Small intestine (tissue), 7 donors: ENCODE data around the gene RBMXL3. TPM values are rescaled to one million over a fixed set of nuclear protein-coding genes. Genes with fewer than 3 reads are reported as not detected.
"Not testable (repeated sequence)": the region's sequence is repeated elsewhere in the genome, so short reads cannot be mapped to it uniquely, and the experiment has no call there.

Experiments
- DNase-seq, 2 donors: peaks; one replicate each; pipeline versions ENCODE4 v3.0.0 to v3.0.0-alpha.2; 2013
- FAIRE-seq: peaks from 2 replicates; lab custom pipeline; 2012; peaks lifted over from hg19 to GRCh38; lab: Jason Lieb, UNC
- H3K27ac ChIP-seq, 3 donors: one replicate each; pipeline ENCODE4 v1.5.1; 2013; ENCODE audit warnings: low read length in 2 of 3, mild to moderate bottlenecking in 2 of 3, control low read depth in 1 of 3, inconsistent platforms in 1 of 3, low read depth in 1 of 3, moderate library complexity in 1 of 3
- H3K27me3 ChIP-seq, 3 donors: one replicate each; pipeline ENCODE4 v1.6.1; 2013; ENCODE audit warnings: low read length in 3 of 3, inconsistent platforms in 1 of 3; ENCODE audit not compliant: control insufficient read depth in 3 of 3, insufficient read depth in 3 of 3
- H3K36me3 ChIP-seq, 3 donors: one replicate each; pipeline ENCODE4 v1.6.1; 2013; ENCODE audit warnings: low read length in 3 of 3, inconsistent platforms in 1 of 3, low read depth in 1 of 3, mild to moderate bottlenecking in 1 of 3, moderate library complexity in 1 of 3; ENCODE audit not compliant: control insufficient read depth in 3 of 3, insufficient read depth in 2 of 3
- H3K4me1 ChIP-seq, 3 donors: one replicate each; pipeline ENCODE4 v1.6.1; 2013; ENCODE audit warnings: low read length in 2 of 3, inconsistent platforms in 1 of 3, low read depth in 1 of 3, mild to moderate bottlenecking in 1 of 3, moderate library complexity in 1 of 3; ENCODE audit not compliant: control insufficient read depth in 3 of 3, insufficient read depth in 2 of 3
- H3K4me3 ChIP-seq, 3 donors: one replicate each; pipeline ENCODE4 v1.5.1; 2013; ENCODE audit warnings: low read length in 3 of 3, control low read depth in 1 of 3, inconsistent platforms in 1 of 3, low read depth in 1 of 3, mild to moderate bottlenecking in 1 of 3, moderate library complexity in 1 of 3
- H3K9me3 ChIP-seq, 2 donors: one replicate each; pipeline ENCODE4 v1.6.1; 2013; ENCODE audit warnings: low read depth in 1 of 2, low read length in 1 of 2; ENCODE audit not compliant: control insufficient read depth in 2 of 2, insufficient read depth in 1 of 2
- WGBS, 3 donors: extraction: QIAGEN DNeasy Blood & Tissue Kit; methylation state at CpG; one replicate each; pipeline ENCODE4 v1.1.7; 2013; 5-methylcytosine and 5-hydroxymethylcytosine counted together
- polyA plus RNA-seq, 4 donors: library from polyadenylated mRNA; stranded (reverse) in 3 of 4; unstranded in 1 of 4; fragments of 200-250 nt in 3 of 4; fragments of 120-200 nt in 1 of 4; gene quantifications; one replicate each; pipeline versions ENCODE4 v1.2.1 to v1.2.3, GENCODE V29; 2013
- donor health status: healthy with polysubstance abuse.
- donor health status: control.
- donor health status: control.
- donor health status: Bipolar disorder and iron deficiency.
- donor health status: healthy.

RBMXL3 gene
- polyA plus RNA-seq, 4 donors: not detected

DNA sequence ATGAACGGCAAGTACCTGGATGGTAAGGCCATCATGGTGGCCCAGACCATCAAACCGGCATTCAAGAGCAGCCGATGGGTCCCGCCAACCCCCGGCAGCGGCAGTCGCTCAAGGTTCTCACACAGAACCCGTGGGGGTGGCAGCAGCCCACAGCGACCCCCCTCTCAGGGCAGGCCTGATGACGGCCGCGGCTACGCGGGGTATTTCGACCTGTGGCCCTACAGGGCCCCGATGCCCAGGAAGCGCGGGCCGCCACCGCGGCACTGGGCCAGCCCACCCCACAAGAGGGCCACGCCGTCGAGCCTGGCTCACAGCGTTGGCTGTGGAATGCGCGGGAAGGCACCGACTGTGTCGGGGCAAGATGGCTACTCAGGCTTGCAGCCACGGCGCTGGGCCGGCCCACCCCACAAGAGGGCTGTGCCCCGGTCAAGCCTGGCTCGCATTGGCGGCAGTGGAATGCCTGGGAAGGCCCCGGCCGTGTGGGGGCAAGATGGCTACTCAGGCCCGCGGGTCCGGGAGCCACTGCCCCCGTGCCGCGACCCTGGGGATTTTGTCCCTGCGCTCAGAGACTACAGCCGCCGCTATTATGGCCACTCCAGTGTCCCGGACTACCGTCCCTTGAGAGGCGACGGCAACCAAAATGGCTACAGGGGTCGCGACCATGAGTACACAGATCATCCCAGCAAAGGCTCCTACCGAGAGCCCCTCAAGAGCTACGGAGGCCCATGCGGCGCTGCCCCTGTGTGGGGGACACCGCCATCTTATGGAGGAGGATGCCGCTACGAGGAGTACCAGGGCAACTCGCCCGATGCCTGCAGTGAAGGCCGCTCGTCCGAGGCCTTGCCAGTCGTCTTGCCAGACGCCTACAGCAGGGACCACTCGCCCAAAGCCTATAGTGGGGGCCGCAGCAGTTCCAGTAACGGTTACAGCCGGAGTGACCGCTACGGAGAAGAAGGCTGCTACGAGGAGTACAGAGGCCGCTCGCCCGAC is 731 bp downstream of the RBMXL3 start:
- no peak overlapping the region for H3K27ac ChIP-seq
- no peak for DNase-seq
- no peaks in the 10 kb centered on the region for H3K4me1 ChIP-seq
- H3K27me3 ChIP-seq: no peaks in the 10 kb centered on the region
- H3K36me3 ChIP-seq: no peaks in the 10 kb centered on the region
- WGBS, 3 donors: 95 to 97% (median 96%) methylated on average over 48 to 76 of the region's 76 CpGs
- no peak overlapping the region for H3K4me3 ChIP-seq
- H3K9me3 ChIP-seq: peaks cover 0 to 22% of the 10 kb centered on the region in 2 donors
- no peak for FAIRE-seq

DNA sequence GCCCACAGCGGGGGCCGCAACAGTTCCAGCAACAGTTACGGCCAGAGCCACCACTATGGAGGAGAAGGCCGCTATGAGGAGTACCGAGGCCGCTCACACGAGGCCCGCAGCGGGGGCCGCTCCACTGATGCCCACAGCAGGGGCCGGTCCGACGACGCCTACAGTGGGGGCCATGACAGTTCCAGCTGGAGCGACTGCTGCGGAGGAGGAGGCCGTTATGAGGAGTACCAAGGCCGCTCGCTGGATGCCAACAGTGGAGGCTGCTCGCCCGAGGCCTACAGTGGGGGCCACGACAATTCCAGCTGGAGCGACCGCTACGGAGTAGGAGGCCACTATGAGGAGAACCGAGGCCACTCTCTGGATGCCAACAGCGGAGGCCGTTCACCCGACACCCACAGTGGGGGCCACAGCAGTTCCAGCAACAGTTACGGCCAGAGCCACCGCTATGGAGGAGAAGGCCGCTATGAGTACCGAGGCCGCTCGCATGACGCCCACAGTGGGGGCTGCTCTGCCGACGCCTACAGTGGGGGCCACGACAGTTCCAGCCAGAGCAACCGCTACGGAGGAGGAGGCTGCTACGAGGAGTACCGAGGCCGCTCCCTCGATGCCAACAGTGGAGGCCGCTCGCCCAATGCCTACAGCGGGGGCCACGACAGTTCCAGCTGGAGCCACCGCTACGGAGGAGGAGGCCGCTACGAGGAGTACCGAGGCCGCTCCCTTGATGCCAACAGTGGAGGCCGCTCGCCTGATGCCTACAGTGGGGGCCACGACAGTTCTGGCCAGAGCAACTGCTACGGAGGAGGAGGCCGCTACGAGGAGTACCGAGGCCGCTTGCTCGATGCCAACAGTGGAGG is 1.7 kb downstream of the RBMXL3 start:
- WGBS, 3 donors: 93 to 96% (median 95%) methylated on average over 45 to 64 of the region's 64 CpGs
- Histone ChIP-seq H3K36me3 (no peaks in the 10 kb centered on the region), H3K9me3 (peaks cover 0 to 22% of the 10 kb centered on the region in 2 donors), H3K4me1 (no peaks in the 10 kb centered on the region), H3K27ac (no peak overlapping the region), H3K27me3 (no peaks in the 10 kb centered on the region), H3K4me3 (no peak overlapping the region)
- no peak for FAIRE-seq
- no peak for DNase-seq

DNA sequence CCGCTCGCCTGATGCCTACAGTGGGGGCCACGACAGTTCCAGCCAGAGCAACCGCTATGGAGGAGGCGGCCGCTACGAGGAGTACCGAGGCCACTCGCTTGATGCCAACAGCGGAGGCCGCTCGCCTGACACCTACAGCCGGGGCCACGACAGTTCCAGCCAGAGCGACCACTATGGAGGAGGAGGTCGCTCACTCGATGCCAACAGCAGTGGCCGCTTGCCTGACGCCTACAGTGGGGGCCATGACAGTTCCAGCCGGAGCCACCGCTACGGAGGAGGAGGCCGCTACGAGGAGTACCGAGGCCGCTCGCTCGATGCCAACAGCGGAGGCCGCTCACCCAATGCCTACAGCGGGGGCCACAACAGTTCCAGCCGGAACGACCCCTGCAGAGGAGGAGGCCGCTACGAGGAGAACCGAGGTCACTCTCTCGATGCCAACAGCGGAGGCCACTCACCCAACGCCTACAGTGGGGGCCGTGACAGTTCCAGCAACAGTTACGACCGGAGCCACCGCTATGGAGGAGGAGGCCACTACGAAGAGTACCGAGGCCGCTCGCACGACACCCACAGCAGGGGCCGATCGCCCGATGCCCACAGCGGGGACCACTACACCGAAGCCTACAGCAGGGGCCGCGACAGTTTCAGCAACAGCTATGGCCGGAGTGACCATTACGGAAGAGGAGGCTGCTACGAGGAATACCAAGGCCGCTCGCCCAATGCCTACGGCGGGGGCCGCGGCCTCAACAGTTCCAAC is 2.5 kb downstream of the RBMXL3 start:
- H3K36me3 ChIP-seq: no peaks in the 10 kb centered on the region
- H3K4me3 ChIP-seq: no peak overlapping the region
- FAIRE-seq: no peak
- WGBS, 3 donors: 94 to 96% (median 96%) methylated on average over 48 to 64 of the region's 64 CpGs
- DNase-seq: no peak
- no peaks in the 10 kb centered on the region for H3K27me3 ChIP-seq
- peaks cover 0 to 22% of the 10 kb centered on the region in 2 donors for H3K9me3 ChIP-seq
- H3K4me1 ChIP-seq: no peaks in the 10 kb centered on the region
- H3K27ac ChIP-seq: no peak overlapping the region

DNA sequence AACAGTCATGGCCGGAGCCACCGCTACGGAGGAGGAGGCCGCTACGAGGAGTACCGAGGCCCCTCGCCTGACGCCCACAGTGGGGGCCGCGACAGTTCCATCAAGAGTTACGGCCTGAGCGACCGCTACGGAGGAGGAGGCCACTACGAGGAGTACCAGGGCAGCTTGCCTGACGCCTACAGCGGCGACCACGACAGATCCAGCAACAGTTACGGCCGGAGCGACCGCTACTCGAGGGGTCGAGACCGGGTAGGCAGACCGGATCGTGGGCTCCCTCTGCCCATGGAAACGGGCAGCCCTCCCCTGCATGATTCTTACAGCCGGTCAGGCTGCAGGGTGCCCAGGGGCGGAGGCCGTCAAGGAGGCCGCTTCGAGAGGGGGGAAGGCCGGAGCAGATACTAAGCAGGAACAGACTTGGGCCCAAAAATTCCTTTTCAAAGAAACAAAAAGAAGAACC is 3.1 kb downstream of the RBMXL3 start:
- no peaks in the 10 kb centered on the region for H3K36me3 ChIP-seq
- no peak overlapping the region for H3K27ac ChIP-seq
- H3K9me3 ChIP-seq: peaks cover 0 to 22% of the 10 kb centered on the region in 2 donors
- WGBS, 3 donors: 92 to 95% (median 94%) methylated on average over 26 to 35 of the region's 35 CpGs
- H3K27me3 ChIP-seq: no peaks in the 10 kb centered on the region
- H3K4me1 ChIP-seq: no peaks in the 10 kb centered on the region
- FAIRE-seq (no peak), DNase-seq (no peak)
- H3K4me3 ChIP-seq: no peak overlapping the region

DNA sequence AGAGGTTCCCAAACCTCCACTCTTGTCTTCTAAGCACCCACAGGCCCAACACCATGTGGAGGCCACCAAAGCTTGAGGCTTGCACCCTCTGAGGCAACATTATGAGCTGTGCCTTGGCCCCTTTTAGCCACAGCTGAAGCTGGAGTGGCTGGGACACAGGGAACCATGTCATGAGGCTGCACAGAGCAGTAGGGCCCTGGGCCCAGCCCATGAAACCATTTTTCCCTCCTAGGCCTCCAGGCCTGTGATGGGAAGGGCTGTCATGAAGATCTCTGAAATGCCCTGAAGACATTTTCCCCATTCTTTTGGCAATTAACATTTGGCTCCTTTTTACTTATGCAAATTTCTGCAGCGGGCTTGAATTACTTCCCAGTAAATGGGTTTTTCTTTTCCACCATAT is 14.8 kb downstream of the RBMXL3 start:
- FAIRE-seq (no peak), DNase-seq (no peak)
- H3K9me3 ChIP-seq: peaks cover 0 to 9% of the 10 kb centered on the region in 2 donors
- H3K27ac ChIP-seq: no peak overlapping the region
- no peaks in the 10 kb centered on the region for H3K27me3 ChIP-seq
- H3K4me1 ChIP-seq: no peaks in the 10 kb centered on the region
- no peaks in the 10 kb centered on the region for H3K36me3 ChIP-seq
- 67 to 87% (median 69%) methylated on average over 1 of the region's 1 CpG for WGBS, 3 donors
- no peak overlapping the region for H3K4me3 ChIP-seq

DNA sequence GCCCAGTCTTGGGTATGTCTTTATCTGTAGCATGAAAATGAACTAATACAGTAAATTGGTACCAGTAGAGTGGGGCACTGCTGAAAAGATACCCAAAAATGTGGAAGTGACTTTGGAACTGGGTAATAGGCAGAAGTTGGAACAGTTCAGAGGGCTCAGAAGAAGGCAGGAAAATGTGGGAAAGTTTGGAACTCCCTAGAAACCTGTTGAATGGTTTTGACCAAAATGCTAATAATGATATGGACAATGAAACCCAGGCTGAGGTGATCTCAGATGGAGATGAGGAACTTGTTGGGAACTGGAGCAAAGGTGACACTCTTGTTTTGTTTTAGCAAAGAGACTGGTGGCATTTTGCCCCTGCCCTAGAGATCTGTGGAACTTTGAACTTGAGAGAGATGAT is 20.3 kb downstream of the RBMXL3 start:
- not testable (repeated sequence) for DNase-seq, H3K9me3 ChIP-seq, H3K27ac ChIP-seq, H3K4me3 ChIP-seq, H3K36me3 ChIP-seq, H3K27me3 ChIP-seq, H3K4me1 ChIP-seq, FAIRE-seq

DNA sequence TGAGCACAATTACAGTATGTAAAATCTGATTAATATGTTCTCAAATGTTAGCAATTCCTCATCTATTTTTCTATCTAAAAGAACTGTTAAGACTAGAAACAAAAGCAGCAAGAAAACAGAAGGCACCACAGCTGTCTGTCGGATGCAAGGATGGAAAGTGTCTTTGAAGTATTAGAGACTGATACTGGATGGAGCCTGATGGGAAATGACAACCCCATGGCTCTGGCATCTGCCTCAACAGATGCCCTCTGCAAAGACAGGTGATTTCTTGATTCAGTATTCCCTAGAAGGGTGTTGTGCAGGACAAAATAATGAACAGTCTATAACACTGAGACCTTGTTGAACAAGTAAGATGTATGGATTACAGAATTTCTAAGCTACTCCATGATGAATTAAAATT is 24.9 kb downstream of the RBMXL3 start:
- WGBS, 3 donors: 74 to 81% (median 77%) methylated on average over 1 of the region's 1 CpG
- H3K27me3 ChIP-seq: no peaks in the 10 kb centered on the region
- no peak for DNase-seq
- no peak overlapping the region for H3K4me3 ChIP-seq
- no peak for FAIRE-seq
- no peak overlapping the region for H3K27ac ChIP-seq
- H3K36me3 ChIP-seq: no peaks in the 10 kb centered on the region
- H3K4me1 ChIP-seq: no peaks in the 10 kb centered on the region
- H3K9me3 ChIP-seq: no peaks in the 10 kb centered on the region

DNA sequence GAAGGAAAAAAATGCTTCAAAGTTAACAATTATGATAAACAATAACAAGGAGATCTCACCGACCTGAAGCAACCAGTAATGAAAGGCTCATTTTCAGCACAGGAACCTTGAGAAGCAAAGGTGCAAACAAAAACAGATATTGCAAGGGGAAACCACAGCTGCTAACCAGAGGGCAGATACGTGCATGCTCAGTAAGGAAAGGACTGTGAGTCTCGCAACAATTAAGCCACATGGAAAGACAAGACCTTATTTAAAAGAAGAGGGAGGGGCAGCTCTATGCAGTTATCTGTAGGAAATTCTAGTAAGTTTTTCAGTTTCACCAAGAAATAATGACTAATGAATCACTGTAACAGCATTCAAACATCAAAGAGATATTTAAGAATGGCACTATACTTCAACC is 25.4 kb downstream of the RBMXL3 start:
- no peaks in the 10 kb centered on the region for H3K27me3 ChIP-seq
- DNase-seq (no peak), FAIRE-seq (no peak)
- H3K9me3 ChIP-seq: no peaks in the 10 kb centered on the region
- H3K27ac ChIP-seq: no peak overlapping the region
- no peak overlapping the region for H3K4me3 ChIP-seq
- H3K36me3 ChIP-seq: no peaks in the 10 kb centered on the region
- H3K4me1 ChIP-seq: no peaks in the 10 kb centered on the region
- 59 to 73% (median 69%) methylated on average over 3 of the region's 3 CpGs for WGBS, 3 donors
